ENCODE data around the gene SEMA3F. TPM values are rescaled to one million over a fixed set of nuclear protein-coding genes. Genes with fewer than 3 reads are reported as not detected.

The SEMA3F gene
- total and polyA plus RNA-seq, 2 of the 4 experiments (the other 2 are of a cell fraction), result 7.3 to 23.3 TPM

DNA sequence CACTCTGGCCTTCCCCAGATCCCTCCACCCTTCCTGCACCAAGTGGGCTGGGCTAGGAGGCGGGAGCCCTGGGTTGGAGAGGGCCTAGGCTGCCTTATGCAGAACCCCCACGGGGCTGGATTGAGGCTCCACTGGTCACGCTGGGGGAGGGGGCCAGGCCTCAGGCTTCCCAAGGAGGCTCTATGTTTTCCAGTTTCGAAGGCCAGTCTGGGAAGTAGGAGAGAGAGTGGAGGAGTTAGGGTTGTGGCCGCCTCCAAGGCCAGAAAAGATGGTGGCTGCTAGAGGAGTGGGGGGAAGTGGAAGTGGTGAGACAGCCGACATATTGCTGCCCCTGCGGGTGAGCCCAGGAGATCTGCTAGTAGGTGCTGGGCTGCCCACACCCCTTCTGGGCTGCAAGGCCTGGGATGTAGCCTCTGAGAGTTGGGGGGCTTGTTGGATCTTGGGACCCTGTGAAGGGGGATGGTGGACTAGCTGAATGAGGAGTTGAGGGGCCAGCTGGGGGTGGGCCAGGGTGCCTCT, 82.1 kb downstream of the SEMA3F start:
- WGBS, 2 experiments (ENCODE audit: extremely low coverage in 2 of 2, insufficient read length in 1 of 2), result 0% methylated on average over 5 of the region's 7 CpGs; no CpG with 5 or more reads in 1 of the 2 experiments
- Histone ChIP-seq H3K36me3 (ENCODE audit: control insufficient read depth, insufficient read depth, low read length) (peaks cover 9% of the 10 kb centered on the region; the same call in 1 of the 2 replicates), H2AK9ac (replicated peaks; ENCODE audit: low read depth, low read length, poor library complexity) (peak overlapping the region; percentile 100), H4K5ac (ENCODE audit: low read depth, low read length) (peak overlapping the region; percentile 92), H3K9me3 (ENCODE audit: control insufficient read depth, insufficient read depth, low read length) (no peaks in the 10 kb centered on the region), H3K4ac (ENCODE audit: low read depth, low read length) (peak overlapping the region; percentile 98), H3K14ac (replicated peaks; ENCODE audit: low read depth, low read length) (peak overlapping the region; percentile 98), H3K4me2 (ENCODE audit: low read depth, low read length) (peak overlapping the region; percentile 97), H3K27ac (ENCODE audit: insufficient read depth, low read length) (peak overlapping the region; percentile 97), H3K9me1 (ENCODE audit: insufficient read depth, low read length) (peaks cover 10% of the 10 kb centered on the region), H2BK120ac (ENCODE audit: low read depth, low read length) (peak overlapping the region; percentile 47; the same call in 1 of the 2 replicates), H2BK15ac (ENCODE audit: low read depth, low read length) (no peak overlapping the region), H4K8ac (ENCODE audit: low read depth in 2 of 2, low read length in 2 of 2) (peak overlapping the region; percentile 59 to 94; a peak in 3 of 4 replicates), H3K4me1 (ENCODE audit: control insufficient read depth, insufficient read depth, low read length) (peaks cover 20% of the 10 kb centered on the region), H2AK5ac (ENCODE audit: low read depth, low read length) (peak overlapping the region; percentile 99), H3K4me3 (ENCODE audit: insufficient read depth, low read depth, low read length) (peak overlapping the region; percentile 82), H3K56ac (ENCODE audit: extremely low read depth, insufficient read depth, low read length) (peak overlapping the region; percentile 84), H2BK20ac (ENCODE audit: low read depth, low read length) (no peak overlapping the region), H3K27me3 (ENCODE audit: control insufficient read depth, insufficient read depth, low read length) (no peaks in the 10 kb centered on the region), H2BK5ac (ENCODE audit: low read depth, low read length, poor library complexity, severe bottlenecking) (peak overlapping the region; percentile 90), H4K20me1 (ENCODE audit: insufficient read depth, low read length) (peaks cover 59% of the 10 kb centered on the region), H2AFZ (replicated peaks; ENCODE audit: low read length, poor library complexity) (peak overlapping the region; percentile 88), H3K9ac (ENCODE audit: low read depth, low read length) (peak overlapping the region; percentile 98), H3K18ac (ENCODE audit: low read depth, low read length) (peak overlapping the region; percentile 37; the same call in 1 of the 2 replicates), H4K91ac (ENCODE audit: insufficient read depth, low read depth, low read length) (peak overlapping the region; percentile 80), H3K23ac (ENCODE audit: low read depth, low read length) (peak overlapping the region; percentile 97), H3K79me1 (ENCODE audit: low read depth in 1 of 2, low read length in 2 of 2) (peaks cover 0 to 43% of the 10 kb centered on the region in 2 experiments; a peak in 2 of 4 replicates)
- dilution Hi-C loops (cut with HindIII; ENCODE audit: low sequenced_read_pairs, unreplicated experiment), result no loop called here
- BruUV-seq (replicated peaks), result no TSS peak
- DNase-seq, result no peak
- no peak for TF ChIP-seq ELK1 (IDR thresholded peaks at IDR 0.05; ENCODE audit: borderline replicate concordance, low read depth, low read length)
- TF ChIP-seq CEBPB (IDR thresholded peaks at IDR 0.05; ENCODE audit: low read depth, low read length), result no peak
- no peak for TF ChIP-seq NFE2L2 (IDR thresholded peaks at IDR 0.05; ENCODE audit: low read depth, low read length)
- no peak for TF ChIP-seq SMC3 (IDR thresholded peaks at IDR 0.05; ENCODE audit: low read depth, low read length)
- TF ChIP-seq MXI1 (IDR thresholded peaks at IDR 0.05; ENCODE audit: borderline replicate concordance, low read depth, low read length), result no peak
- no peak for TF ChIP-seq RAD21 (IDR thresholded peaks at IDR 0.05; ENCODE audit: low read length)
- no peak for TF ChIP-seq POLR2A (IDR thresholded peaks at IDR 0.05; ENCODE audit: low read depth, low read length)
- no peak for TF ChIP-seq MAZ (IDR thresholded peaks at IDR 0.05; ENCODE audit: borderline replicate concordance, low read depth, low read length)
- no peak for TF ChIP-seq RCOR1 (IDR thresholded peaks at IDR 0.05; ENCODE audit: insufficient replicate concordance, low read length)
- TF ChIP-seq CHD1 (IDR thresholded peaks at IDR 0.05; ENCODE audit: low read depth, low read length), result no peak
- no peak for TF ChIP-seq CTCF (conservative IDR thresholded peaks at IDR 0.05; ENCODE audit: low read depth, low read length)
- TF ChIP-seq FOS (IDR thresholded peaks at IDR 0.05; ENCODE audit: low read depth, low read length), result no peak
- TF ChIP-seq MAFK (IDR thresholded peaks at IDR 0.05; ENCODE audit: low read depth, low read length), result no peak
- TF ChIP-seq RFX5 (IDR thresholded peaks at IDR 0.05; ENCODE audit: low read depth, low read length), result no peak
- ChIA-PET CTCF (interaction anchor here (0.6 to 1.6 kb wide), 3 partner anchors 9 to 112 kb away, joined by 3 read pairs; no protein-coding TSS in a partner anchor), POLR2A (ENCODE audit: unreplicated experiment) (interaction anchor here (0.6 kb wide), 1 partner anchor 27 kb away, joined by 6 read pairs; no protein-coding TSS in a partner anchor)
- ATAC-seq (ENCODE audit: low read depth), result peak; percentile 13
- intact Hi-C loops (cut with micrococcal nuclease), result no loop called here
- in situ Hi-C loops (cut with MboI; ENCODE audit: low sequenced_read_pairs), result no loop called here
